Fibroblast of the conjunctiva (primary cell): ENCODE measurements around the gene APOBEC3A.
A peak's percentile ranks its signal among the peaks of the same experiment; 100 is the strongest.
"Not testable (repeated sequence)": the region's sequence is repeated elsewhere in the genome, so short reads cannot be mapped to it uniquely, and the experiment has no call there.

Experiments
- DNase-seq: peaks from one replicate; pipeline ENCODE4 v3.0.0-alpha.2; 2010; ENCODE audit warnings: low read depth

APOBEC3A gene

DNA sequence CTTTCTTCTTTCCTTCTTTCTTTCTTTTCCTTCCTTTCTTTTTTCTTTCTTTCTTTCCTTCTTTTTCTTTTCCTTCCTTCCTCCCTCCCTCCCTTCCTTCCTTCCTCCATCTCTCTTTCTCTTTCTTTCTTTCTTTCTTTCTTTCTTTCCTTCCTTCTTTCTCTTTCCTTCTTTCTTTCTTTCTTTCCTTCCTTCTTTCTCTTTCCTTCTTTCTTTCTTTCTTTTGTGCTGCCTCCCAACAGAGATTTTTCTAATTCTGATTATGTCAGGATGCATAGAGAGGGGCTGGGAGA lies 1.2 kb downstream of the APOBEC3A start:
- not testable (repeated sequence) for DNase-seq

DNA sequence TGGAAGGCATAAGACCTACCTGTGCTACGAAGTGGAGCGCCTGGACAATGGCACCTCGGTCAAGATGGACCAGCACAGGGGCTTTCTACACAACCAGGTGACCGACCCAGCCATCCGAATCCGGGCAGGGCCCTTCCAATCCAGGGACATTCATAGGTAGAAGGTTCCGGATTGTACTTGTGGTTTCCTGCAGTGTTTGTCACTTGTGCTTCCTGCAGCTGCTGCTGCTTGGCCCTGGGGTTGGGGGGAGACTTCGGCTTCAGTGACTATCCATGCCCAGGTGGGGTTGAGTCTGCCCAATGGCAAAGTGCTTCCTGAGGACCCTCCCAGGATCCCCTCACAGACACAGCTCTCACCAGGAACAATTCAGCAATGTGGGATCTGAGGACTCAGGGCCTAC lies 2.2 kb downstream of the APOBEC3A start:
- DNase-seq = no peak

DNA sequence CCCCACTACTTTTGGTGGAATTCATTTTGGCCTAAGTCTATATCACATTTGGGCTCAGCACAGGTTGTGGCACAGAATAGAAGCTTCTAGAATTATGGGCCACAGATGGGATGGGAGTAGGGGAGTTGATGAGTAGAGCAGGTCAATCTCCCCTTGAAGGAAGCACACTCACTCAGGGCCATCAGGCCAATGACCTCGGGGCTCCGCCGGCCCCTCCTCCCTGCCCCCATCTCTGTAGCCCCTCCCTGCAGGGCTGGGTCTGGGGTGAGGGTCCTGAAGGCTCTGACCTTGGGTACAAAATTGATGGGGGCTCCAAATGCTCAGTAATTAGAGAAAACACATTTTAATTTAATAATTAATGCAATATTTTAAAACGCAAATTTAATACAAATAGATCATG lies 3.3 kb downstream of the APOBEC3A start:
- DNase-seq = not testable (repeated sequence)

DNA sequence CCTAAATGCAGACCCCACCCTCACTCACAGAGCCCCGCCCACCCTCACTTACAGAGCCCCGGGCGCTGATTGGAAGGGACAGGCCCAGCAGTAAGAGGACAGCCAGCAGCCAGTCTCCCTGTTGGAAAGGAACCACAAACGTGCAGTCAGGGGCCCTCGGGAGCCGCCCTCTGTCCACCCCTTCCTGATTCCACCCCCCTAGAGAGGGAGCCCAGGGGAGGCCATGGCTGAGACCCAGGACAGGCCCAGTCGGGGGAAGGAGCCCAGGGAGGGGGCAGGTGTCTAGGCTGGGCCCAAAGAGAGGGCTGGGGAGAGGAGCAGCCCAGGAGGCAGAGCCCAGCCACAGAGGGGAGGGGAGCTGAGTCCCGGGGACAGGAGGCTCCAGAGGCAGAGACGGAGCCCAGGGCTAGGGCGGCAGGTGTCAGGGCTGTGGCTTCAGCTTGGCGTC lies 5.9 kb downstream of the APOBEC3A start:
- DNase-seq = not testable (repeated sequence)

DNA sequence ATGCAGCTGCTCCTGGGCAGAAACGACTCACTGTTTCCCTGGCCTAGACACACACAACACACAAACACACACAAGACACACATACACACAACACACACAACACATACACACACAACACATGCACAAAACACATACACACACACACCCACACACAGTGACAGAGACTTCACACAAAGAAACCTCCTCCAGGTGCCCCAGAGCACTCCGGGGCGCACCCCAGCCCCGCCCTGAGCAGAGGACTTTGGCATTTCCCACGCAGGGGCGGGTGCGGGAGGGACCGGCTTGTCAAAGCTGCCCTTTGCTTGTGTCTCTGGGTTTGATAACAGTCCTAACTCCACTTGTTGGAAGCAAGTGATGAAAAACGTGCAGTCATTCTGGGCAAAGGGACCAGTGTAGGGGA lies 6.5 kb downstream of the APOBEC3A start:
- DNase-seq = no peak

DNA sequence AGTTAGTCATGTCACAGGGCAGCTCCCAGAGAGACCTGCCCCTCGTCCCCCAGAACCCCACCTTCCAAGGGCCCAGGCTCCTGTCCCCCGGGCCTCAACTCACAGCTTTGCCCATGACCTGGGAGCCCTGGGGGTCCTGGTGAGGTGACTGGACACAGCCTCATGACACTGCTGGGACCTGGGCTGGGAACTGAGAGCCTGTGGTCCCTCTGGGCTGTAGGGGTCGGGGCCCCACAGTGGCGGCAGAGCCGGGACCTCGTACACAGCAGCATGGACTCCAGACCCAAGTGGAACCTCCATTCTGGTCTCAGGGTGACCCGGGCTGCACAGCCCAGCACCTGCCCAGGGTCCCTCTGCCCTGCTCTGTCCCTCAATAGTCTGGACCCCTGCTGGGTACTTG lies 6.9 kb downstream of the APOBEC3A start:
- DNase-seq = no peak

DNA sequence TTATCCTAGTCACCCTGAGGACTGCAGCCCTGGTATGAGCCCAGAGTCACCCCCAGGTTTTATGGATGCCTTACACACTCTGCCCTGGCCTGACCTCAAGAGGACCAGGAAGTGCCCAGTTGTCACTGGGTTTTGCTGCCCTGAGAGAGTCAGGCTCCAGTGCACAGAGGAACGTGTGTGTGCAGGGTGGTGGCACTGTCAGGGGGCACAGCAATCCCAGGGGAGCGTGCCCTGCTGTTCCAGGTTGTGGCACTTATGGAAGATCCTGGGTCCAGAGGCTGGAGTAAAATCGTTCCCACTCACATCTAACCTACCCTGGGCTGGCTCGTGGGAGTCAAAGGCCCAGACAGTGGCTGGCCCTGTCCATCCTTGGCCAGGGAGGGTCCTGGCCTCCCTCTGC lies 7.6 kb downstream of the APOBEC3A start:
- DNase-seq = no peak

DNA sequence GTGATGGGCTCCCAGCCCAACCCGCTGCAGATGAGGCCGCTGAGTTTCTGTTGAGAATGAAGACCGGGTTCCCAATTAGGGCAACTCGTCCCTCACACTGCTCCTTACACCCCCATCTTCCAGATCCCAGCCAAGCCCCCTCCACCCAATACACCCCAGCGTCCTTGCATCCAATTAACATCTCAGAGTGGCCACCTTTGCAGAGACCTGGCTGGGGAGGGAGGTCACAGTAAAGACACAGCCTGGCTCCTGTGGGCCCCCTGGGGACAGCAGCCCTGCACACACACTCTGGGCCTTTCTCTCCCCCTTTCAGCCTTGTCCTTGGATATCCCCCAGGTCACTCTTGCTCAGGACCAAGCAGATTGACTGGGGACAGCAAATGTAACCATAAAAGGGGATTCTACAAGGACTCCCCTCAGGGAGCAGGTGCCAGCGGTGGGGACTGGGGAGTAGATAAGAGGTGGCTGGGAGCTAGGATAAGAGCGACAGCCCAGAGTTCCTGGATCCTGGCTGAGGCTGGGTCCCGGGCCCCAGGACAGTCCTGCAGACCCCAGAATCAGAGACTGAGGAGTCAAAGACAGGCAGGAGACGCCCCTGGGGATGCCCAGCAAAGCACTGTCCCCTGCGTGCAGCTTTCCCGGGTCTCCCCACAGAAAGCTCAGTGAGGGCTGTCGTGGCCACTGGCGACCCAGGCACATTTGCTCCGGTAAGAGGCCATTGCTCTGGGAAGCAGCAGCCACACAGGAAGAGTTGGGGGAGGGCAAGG lies 8.4 kb downstream of the APOBEC3A start:
- DNase-seq = no peak

DNA sequence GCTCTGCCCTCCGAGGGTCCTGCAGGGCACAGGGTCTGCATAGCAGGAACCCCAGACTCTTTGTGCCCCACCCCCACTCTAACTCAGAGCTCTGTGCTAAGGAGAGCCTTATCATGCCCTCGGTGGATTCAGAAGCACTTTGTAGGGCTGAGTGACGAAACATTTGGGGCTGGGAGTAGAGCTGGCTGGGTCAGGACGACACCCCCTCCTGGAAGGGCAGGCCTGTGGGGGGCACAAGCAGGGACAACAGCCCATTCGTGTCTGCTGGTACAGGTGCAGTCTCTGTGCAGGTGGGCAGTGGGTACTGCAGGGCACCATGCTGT lies 8.9 kb downstream of the APOBEC3A start:
- DNase-seq = no peak

DNA sequence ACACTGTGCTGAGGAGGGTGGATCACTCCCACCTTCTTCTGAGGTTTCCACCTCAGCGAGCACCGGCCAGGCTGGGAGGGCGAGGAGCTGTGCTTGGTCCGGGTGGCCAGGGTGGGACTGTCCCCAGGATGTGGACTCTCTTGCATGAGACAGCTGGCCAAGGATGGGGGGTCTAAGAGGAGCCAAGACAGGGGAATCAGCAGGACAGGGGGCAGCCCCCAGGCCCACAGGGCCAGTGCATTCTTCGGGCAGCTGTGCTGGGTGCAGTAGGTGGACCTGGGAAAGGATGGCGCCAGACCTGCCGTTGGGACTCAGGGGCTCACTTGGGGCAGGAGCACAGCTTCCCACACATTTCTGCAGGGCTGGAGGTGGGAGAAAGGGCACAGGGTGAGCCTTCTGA lies 9.5 kb downstream of the APOBEC3A start:
- no peak for DNase-seq

DNA sequence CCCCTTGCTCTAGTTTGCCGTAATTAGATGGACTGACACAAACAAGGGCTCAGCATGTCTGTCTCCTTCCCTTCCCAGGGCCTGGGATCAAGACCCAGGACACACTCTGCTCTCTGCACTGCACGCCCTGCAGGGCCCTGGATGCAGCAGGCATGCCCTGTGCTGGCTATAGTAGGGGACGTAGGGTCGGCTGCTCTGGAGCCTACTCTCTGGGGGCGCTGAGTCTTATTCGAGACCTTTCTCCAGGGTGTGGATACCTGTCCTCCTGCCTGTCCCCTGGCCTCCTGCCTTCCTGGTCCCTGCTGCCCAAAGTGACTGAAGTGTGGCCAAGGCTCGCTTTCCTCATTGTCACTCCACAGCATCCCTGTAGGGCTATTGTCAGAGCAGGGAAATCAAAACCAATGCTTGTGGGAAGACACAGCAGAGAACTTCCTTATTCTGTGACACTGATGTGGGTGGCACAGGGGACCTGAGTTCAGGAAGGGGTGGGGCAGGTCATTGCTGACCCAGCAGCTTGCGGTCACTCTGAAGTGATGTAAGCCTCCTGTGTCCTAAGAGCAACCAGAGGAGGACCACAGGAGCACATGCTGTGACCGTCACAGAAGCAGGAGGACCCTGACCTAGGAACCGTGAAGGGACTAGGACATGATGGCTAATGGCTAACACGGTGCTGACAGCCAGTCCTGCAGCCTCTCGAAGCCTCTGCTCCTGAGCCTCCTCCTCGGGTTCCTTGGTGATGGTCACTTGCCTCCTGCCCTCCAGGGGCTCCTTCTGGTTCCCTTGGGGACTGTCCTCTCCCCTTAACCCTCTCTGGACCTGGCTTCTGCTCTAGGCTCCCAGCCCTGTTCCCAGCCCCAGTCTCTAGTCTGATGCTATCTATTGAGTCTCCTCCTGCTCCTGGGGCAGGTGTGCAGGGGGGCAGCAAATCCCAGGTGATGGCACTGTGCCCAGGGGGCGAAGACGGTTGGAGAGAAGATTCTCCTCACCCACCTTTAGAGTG lies 10.3 kb downstream of the APOBEC3A start:
- DNase-seq = no peak

DNA sequence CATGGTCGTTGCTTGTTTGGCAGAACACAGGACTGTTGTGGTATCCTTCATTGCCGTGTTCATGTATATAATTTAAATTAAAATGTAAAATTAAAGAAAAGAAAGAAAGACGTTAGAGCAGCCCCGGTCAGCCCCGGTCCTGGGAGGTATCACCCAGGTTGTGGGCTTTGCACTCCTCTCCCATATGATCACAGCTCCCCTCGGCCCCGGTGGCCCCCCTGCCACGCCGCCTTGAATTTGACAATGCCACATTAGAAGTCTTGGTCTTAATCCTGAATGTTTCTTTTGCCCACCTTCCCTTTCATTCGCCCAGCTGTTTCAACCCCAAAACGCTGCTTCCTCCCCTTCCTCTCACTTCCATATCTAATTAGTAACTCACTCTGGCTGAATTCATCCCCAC lies 11.4 kb downstream of the APOBEC3A start:
- DNase-seq = no peak

DNA sequence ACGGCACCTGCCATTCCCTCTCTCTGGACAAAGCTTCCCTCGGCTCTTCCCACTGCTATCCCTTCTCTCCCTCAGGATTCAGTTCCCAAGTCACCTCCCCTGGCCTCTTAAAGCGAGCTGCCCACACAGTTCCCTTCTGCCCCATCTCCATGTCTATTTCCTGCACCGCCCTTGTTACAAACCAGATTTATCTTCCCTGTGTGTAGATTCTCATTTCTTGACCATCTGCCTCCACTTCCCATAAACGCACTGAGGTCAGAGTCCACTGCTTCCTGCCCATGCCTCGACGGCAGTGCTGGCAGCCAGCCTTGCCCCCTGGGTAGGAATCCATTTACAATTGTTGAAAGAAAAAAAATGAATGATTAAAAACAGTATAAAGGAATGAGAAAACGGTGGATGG lies 13.1 kb downstream of the APOBEC3A start:
- DNase-seq = no peak

DNA sequence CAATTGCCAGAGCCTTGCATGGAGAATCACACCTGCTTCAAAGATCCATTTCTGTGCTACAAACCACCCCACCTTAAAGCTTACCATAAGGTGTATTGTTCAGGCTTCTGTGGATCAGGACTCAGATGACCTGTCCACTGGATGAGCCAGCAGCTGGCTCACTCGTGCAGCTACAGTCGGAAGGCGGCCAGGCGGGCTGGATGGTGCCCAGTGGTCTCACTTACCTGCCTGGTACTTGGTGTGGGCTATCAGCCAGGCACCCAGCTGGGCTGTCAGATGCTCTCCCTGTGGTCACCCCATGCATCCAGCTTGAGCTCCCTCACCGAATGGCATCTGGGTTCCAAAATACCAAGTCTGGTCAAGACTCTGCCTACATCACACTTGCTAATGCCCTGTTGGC lies 13.8 kb downstream of the APOBEC3A start:
- DNase-seq = no peak

DNA sequence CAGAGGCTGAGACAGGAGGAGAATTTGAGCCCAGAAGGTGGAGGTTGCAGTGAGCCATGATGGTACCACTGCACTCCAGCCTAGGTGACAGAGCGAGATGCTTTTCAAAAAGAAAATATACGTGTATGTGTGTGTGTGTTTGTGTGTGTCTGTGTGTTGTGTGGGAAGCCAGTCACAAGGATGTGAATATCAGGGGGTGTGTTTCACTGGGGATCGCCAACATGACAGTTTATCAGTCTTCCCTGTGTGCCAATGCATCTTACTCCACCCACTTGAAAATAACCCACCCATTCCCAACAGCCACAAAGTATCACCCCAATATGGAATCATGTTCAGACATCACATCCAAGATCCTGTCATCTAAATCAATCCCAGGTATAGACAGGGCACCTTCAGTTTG lies 14.4 kb downstream of the APOBEC3A start:
- DNase-seq = no peak

DNA sequence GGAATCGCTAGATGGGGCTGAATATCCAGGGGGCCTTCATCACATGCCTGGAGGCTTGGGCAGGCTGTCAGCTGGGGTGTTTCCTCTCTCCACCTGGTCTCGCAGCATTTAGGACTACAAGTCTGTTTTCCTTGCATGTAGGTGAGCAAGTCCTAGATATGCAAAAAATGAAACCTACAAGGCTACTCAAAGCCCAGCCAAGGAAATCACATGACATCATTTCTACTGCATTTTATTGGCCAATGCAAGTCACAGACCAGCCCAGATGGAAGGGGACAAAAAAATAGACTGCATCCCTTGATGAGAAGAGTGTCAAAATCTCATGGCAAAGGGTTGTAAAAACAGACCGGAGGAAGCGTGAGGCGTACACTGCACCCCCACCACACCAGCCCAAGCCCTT lies 15.1 kb downstream of the APOBEC3A start:
- no peak for DNase-seq

DNA sequence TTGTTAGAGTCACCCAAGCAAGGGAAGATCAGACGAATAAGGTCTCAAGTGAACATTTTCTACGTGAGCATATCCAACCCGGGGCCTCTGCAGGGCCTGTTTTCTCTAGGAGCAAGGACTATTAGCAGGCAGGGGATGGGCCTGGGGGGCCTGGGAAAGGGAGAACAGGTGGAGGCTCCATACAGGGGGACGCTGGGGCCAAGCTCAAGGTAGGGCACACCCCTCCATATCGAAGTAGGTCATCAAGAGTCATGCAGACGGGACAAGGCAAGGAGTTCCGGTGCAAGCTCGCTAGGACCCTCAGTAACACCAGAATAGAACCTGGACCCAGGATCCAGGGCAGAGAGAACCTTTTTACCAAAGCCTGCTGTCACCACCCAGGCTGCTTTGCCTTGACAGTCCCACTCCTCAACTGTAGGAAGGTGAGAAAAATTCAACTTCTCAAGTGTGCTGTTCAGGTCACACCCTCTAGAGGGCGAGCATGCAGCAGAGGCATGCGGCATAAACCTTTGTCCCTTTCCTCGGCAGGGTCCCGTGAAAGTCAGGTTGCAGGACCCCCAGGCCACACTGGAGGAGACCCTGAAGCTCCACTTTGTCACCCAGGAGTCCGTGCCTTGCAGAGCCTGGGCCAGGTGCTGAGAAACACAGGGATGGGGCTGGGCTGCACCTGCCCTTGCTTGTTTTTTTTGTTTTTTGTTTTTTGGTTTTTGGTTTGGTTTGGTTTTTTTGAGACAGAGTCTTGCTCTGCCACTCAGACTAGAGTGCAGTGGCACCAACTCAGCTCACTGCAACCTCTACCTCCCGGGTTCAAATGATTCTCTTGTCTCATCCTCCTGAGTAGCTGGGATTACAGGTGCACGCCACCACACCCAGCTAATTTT lies 16.1 kb downstream of the APOBEC3A start:
- DNase-seq = peak; percentile 26

DNA sequence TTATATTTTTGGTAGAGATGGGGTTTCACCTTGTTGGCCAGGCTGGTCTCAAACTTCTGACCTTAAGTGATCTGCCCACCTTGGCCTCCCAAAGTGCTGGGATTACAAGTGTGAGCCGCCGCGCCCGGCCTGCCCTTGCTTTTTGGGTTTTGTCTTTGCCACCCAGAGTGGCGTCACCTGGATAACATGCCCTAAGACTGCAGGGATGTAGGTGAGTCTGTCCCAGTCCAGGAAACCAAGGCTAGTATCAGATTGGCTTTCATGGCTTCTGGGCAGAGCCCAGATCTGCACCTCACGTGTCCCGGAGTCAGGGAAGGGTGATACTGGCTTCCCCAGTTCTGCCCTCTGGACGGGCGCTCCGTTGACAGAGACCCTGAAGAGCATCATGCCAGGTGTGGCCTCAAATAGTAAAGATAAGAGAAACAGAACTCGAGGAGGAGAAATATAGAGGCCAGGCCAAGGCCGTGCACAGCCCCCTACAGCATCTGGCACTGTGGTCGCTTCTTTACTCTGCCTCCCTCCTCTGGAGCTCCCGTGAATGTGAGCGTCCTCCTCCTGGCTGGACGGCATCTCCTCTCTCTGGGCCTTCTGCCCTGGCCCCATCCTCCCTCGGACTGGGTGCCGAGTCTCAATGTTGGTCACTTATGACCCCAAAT lies 16.9 kb downstream of the APOBEC3A start:
- DNase-seq = no peak

DNA sequence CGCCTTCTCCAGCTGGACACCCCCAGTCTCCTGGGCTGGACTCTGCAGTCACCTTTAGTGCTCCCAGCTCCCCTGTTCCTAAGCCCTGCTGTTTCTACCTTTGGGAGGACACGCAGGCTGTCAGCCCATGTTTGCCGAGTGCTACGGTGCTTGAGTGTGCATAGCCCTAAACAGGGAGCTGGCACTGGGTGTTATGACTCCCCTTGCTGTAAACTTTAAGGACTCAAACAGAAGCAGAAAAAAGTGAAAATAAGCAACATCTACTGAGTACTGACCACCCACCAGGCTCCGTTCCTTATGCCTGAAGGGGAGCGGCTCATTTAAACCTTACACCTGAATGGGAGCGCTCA lies 17.4 kb downstream of the APOBEC3A start:
- DNase-seq = no peak

DNA sequence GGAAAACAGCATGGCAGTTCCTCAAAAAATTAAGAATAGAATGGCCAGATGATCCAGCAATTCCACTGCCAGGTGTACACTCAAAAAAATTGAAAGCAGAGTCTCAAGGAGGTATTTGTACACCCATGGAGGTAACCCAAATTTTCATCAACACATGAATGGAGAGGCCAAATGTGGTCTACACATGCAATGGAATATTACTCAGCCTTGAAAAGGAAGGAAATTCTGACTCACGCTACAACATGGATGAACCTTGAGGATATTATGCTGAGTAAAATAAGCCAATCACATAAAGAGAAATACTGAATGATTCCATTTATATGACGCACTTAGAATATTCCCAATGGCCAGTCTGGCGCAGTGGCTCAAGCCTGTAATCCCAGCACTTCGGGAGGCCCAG lies 19.9 kb downstream of the APOBEC3A start:
- DNase-seq = not testable (repeated sequence)

DNA sequence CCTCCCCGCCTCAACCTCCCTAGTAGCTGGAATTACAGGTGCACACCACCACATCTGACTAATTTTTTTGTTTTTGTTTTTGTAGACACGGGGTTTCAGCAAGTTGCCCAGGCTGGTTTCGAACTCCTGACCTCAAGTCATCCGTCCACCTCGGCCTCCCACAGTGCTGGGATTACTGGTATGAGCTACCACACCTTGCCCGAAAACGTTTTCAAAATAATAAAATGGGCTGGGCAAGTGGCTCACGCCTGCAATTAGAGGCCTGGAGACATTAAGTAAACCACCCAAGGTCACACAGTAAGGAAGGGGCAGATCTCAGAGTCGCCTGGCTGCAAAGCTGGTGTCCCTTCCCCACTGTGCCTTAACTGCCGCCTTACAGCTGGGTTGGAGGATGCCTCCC lies 23.2 kb downstream of the APOBEC3A start:
- not testable (repeated sequence) for DNase-seq
